K562 treated with DMSO at 1 percent for 48 hours (cell line): Measurements from ENCODE around the gene TRAF7. TPM values are rescaled to one million over a fixed set of nuclear protein-coding genes. Genes with fewer than 3 reads are reported as not detected.

Source experiments
- total RNA-seq: library from RNA; unstranded; fragments of 300-600 nt; gene quantifications from 2 replicates; pipeline ENCODE4 v1.2.3, GENCODE V29; 2022; ENCODE audit warnings: low replicate concordance; ENCODE audit errors: extremely low read depth

The TRAF7 gene
- total RNA-seq: not detected in 2 replicates

DNA sequence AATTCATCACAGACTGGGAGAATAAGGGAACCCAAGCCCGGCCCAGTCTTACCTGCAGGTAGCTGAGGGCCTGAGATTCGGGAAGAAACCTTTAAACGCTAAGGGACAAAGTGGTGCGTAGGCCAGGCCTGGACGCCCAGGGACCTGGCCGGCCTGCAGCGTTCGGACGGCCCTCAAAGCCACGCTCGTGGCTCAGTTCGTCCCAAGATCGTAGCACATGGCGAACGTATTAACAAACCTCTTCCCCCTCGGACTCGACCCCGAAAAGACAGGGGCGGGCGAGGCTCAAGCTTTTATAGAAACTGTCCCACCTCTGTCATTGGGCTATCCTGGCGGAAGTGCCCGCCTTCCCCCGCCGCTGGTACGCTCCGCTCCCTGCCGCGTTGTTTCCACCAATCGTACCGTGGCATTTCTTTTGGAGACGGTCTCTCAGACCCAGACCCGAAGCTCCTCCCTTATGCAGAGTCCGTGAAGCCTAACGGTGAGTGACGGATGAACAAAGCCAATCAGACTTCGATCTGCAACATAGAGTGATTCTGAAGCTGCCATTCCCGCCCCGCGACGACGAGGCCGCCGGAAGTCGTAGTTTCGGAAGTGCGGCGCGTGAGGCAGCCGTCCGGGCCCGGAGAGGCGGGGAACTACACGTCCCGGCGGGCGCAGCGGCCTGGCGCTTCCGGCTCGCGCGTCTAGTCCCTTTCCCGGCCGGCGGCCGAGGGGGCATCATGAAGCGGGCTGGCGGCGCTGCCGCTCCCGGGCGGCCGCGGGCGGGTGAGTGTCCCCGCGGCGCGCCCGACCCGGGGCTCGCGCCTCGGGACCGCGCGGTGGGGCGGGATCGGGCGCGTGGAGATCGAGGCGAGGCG is at the start of gene TRAF7:
TSS of gene TRAF7 (plus strand) at position 692 of the 860 bp plus-strand sequence. CDS start 8,139 bp downstream, outside the sequence.

DNA sequence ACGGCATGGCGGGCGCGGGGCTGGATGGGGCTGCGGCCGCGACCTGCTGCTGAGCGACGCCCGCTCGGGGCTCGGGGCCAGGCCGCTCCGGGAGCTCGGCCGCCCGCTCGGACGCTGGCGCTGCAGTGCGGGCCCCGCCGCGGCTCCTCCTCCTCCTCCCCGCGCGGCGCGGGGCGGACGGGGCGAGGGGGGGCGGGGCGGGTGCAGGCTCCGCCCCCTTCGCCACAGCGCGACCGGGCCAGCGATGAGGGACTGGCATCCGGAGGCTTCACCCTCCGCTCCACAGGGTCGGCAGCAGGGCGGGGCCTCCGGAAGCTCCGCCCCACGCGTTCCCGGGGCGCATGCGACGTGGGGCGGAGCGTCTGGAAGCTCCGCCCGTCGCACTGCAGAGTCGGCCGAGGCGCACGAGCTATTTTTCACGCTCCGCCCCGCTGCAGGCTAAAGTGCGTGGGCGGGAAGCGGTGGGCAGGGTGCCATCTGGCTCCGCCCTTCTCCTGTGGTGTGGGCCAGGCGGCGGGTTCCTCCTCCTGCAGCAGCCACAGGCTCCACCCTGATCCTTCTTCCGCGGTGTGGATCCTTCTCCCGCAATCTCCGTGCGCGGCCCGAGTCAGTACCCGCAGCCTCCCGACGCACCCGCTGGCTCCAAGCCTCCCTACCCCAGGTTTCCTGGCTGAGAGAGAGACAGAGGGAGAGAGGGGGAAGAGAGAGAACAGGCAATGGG is 19.7 kb upstream of the TRAF7 start, which contains the start of gene PKD1:
TSS of gene PKD1 (minus strand) at position 129 of the 721 bp plus-strand sequence. CDS start 209 bp downstream, outside the sequence.

DNA sequence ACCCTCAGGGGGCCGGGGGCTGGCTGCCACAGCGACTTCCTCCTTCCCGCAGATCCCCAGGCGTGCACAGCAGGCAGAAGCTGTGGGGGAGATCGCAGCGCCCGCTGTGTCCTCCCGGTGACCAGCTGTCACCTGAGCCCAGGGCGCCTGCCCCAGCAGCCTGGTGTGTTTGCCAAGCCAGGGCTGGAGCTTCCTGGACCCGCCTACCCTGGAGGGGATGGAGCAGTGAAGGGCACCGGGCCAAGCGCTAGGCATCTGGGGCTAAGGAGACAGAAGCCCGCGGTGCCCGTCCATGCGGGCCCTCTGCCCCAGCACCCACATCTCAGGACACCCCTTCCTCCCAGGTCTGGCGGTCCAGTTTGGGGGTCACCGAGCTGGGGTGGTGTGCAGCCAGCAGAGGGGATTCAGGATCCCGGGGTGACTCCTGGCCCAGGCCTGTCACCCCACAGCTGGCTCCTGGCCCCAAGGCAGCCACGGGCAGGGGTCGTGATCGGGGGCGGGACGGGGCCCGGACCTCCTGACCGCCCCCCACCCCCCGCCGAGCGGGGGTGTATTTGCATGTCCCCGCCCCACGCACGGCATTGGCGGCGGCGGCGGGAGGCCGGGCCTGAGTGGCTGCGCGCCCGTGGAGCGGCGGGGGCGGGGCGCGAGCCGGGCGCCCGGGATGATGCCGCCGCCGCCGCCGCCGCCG is 7.5 kb upstream of the TRAF7 start, which contains the start of gene RAB26:
TSS of gene RAB26 (plus strand) at position 645 of the 691 bp plus-strand sequence. CDS start 159 bp downstream, outside the sequence.

DNA sequence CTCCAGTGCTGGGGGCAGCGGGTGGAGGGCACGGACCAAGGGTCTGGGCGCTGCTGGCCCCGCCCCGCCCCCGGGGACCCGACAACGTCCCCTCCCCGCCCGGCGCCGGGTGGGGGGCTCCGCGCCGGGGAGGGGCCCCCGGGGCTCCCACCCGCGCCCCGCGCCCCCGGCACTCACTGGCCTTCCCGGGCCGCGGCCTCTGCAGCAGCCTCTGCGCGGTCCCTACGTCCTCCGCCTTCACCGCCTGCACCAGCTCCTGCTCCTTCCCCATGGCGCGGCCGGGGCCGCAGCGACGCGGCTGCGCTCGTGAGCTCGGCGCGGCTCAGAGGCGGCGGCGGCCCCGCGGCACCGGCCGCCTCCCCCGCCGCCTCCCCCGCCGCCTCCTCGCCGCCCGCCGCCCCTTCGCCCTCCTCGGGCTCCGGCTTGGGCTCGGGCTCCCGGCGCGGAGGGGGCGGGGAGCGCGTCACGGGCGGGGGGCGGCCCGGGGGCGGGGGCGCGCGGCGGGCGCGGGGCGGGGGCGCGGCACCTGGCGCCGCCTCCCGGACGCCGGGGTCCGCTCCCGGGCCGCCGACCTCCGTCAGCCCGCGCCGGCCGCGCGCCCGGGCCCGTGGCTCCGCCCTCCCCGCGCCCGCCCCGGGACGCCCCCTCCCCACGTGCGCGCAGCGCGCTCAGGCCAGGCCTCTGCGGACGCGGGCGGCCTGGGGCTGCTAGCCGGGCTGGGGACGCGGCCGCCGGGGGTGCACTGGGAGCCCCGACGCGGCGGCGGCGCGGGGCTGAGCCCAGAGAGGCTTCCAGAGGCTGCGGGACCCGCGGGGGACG is 40.8 kb downstream of the TRAF7 start, which contains the start of gene CASKIN1:
TSS of gene CASKIN1 (minus strand) at position 444 of the 819 bp plus-strand sequence. CDS start at position 271, 173 bp downstream.

DNA sequence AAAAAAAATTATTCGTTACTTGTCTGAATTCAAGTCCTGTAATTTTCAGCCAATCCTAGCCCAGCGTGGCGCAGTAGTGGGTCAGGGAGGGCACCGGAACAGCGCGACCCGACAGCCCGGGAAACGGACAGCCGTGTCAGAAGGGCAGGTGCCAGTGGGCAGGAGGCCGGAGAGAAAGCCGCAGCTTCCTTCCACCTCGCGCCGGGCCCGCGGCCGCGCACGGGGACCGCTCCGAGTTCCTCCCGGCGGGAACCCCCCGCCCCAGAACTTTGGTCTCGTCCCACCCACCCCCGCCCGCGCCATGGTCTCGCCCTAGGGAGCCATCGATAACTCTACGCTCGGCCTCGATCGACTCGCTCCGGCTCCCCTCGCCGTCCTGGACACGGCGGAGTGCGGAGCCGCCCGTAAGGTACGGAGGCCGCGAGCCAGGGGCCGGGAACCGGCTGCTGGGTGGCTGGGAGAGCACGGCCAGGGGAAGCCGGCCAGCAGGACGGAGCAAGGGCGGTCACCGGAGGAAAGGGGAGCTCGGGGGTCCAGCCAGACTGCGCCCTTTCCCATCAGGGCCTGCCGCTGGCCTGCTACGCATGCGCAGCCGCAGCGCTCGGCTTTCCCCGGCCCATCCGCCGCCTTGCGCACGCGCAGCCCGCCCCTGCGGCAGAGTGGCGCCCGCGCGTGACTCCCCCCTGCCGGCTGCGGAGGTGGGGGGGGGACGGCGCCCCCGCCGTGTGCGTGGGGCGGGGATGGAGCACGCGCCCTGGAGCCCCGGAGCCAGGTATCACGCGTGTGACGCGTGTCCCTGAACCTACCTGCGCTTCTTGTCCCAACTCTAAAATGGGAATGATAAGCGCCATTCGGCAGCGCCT is 49.8 kb downstream of the TRAF7 start, which contains the start of gene MLST8:
TSS of gene MLST8 (plus strand) at position 351 of the 863 bp plus-strand sequence. CDS start 632 bp downstream, outside the sequence.

DNA sequence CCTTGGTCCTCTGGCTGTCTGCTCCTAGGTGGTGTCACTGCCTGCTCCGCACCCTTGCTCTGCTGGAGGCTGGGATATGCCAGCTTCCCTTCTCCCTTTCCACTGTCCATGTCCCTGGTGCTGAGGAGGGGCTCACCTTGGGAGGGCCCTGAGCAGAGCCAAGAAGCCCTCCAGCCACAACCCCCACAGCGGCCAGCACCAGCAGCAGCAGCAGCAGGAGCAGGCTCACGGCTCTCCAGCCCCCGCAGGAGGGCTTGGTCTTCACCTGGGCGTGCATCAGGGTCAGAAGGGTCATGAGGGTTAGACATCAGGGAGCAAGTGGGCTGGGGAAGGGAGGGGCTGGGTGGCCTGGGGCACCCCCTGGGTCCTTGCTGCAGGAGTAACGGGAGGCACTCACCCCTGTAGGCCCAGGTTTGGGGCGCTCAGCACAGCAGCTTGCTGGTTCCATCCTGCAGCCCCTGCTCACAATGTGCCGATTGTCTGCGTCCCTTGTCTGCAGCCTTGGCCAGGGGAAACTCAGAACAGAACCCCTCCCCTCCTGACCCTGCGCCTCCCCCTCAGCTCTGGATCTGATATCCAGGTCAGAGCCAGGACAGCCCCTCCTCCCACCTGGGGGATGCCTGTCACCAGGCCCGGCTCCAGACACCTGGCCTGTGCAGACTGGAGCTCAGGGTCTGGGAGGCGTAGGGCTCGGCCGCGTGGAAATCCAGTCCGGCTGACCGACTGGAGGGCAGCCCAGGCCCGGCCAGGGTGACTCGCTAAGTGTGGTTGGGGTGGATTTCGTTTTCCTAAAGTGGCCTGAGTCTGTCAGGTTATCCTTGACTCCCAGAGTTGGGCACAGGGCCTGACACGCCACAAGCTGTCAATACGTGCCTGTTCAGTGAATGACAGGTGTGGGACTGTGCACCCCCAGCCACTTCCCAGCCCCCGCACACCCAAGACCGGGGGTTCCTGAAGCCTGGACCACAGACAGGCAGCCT is 55.1 kb downstream of the TRAF7 start, which contains the start of gene BRICD5:
TSS of gene BRICD5 (minus strand) at position 478 of the 980 bp plus-strand sequence. CDS start at position 448, 30 bp downstream.

DNA sequence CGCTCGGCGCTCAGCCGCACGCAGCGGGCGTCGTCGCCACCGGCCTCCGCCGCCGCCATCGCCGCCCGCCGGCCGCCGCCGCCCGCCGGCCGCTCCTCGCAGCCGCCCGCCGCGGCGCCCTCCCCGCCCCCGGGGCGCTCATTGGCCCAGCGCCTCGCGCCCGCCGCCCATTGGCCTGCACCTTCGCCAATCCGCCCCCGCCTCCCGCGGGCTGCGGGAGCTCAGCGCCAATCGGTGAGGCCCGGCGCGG is 59.1 kb downstream of the TRAF7 start, which contains the start of gene PGP:
TSS of gene PGP (minus strand) at position 122 of the 250 bp plus-strand sequence. CDS start at position 59, 63 bp downstream.

DNA sequence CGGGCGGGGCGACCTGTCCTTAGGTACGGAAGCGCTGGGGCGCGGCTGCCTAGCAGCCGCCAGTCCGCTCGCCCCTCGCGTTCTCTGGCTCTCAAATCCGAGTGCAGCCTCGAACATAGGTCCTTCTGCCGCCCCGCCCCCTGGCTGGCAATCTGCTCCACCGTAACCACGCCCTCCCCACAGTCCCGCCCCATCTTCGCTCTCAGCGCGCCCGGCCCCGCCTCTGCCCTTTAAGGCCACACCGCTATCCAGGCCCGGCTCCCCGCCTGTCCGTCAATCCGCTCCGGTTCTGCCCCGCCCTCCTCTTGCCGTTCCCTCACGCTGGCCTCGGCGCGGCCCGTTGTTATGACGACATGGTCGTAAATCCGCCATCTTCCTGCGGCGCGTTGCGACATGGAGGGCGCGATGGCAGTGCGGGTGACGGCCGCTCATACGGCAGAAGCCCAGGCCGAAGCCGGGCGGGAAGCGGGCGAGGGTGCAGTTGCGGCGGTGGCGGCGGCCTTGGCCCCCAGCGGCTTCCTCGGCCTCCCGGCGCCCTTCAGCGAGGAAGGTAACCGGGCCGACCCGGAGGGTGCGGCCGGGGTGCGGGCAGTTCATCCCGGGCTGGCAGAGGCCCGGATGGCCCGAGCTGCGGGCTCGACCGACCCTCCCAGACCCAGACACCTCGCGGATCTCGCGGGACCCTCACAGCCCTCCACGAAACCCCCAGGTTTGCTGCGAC is 67.8 kb downstream of the TRAF7 start, which contains the start of gene E4F1:
TSS of gene E4F1 (plus strand) at position 371 of the 721 bp plus-strand sequence. CDS start at position 394, 23 bp downstream.

Other genes with a start within 250 kb of the TRAF7 start
- gene HS3ST6, start 237.4 kb upstream of the TRAF7 start, total RNA-seq: not detected in 2 replicates
- not detected in 2 replicates for gene MSRB1, start 212.6 kb upstream of the TRAF7 start, total RNA-seq
- not detected in 2 replicates for gene RPL3L, start 201.1 kb upstream of the TRAF7 start, total RNA-seq
- gene NDUFB10, start 196.2 kb upstream of the TRAF7 start, total RNA-seq: not detected in 2 replicates
- gene RPS2, start 191.0 kb upstream of the TRAF7 start, total RNA-seq: 4,281 and 4,927 TPM in 2 replicates
- not detected in 2 replicates for gene RNF151, start 188.9 kb upstream of the TRAF7 start, total RNA-seq
- gene TBL3, start 183.7 kb upstream of the TRAF7 start, total RNA-seq: not detected in 2 replicates
- not detected in 2 replicates for gene NOXO1, start 174.3 kb upstream of the TRAF7 start, total RNA-seq
- gene GFER, start 171.6 kb upstream of the TRAF7 start, total RNA-seq: not detected in 2 replicates
- not detected in 2 replicates for gene SYNGR3, start 165.8 kb upstream of the TRAF7 start, total RNA-seq
- gene ZNF598, start 146.0 kb upstream of the TRAF7 start, total RNA-seq: not detected in 2 replicates
- gene NPW, start 136.0 kb upstream of the TRAF7 start, total RNA-seq: not detected in 2 replicates
- gene NHERF2, start 128.9 kb upstream of the TRAF7 start, total RNA-seq: not detected in 2 replicates
- gene NTHL1, start 107.9 kb upstream of the TRAF7 start, total RNA-seq: not detected in 2 replicates
- not detected in 2 replicates for gene TSC2, start 107.8 kb upstream of the TRAF7 start, total RNA-seq
- 1,234 TPM in 1 of 2 replicates, not detected in the other for gene PKD1, start 19.9 kb upstream of the TRAF7 start, total RNA-seq
- not detected in 2 replicates for gene RAB26, start 7.2 kb upstream of the TRAF7 start, total RNA-seq
- gene CASKIN1, start 40.8 kb downstream of the TRAF7 start, total RNA-seq: not detected in 2 replicates
- gene MLST8, start 49.7 kb downstream of the TRAF7 start, total RNA-seq: not detected in 2 replicates
- gene BRICD5, start 55.1 kb downstream of the TRAF7 start, total RNA-seq: not detected in 2 replicates
- gene PGP, start 59.1 kb downstream of the TRAF7 start, total RNA-seq: not detected in 2 replicates
- gene E4F1, start 67.8 kb downstream of the TRAF7 start, total RNA-seq: not detected in 2 replicates
- not detected in 2 replicates for gene DNASE1L2, start 80.7 kb downstream of the TRAF7 start, total RNA-seq
- gene ECI1, start 95.8 kb downstream of the TRAF7 start, total RNA-seq: 674 TPM in 1 of 2 replicates, not detected in the other
- not detected in 2 replicates for gene RNPS1, start 112.3 kb downstream of the TRAF7 start, total RNA-seq
- gene ABCA3, start 184.9 kb downstream of the TRAF7 start, total RNA-seq: not detected in 2 replicates